Bronchial epithelial cell (primary cell): ENCODE data around the gene MXI1. TPM values are rescaled to one million over a fixed set of nuclear protein-coding genes. Genes with fewer than 3 reads are reported as not detected.

Experiments
- DNase-seq: peaks from one replicate; pipeline ENCODE4 v3.0.0-alpha.2; 2010; ENCODE audit warnings: low read depth
- FAIRE-seq: peaks from 2 replicates; lab custom pipeline; 2011; peaks lifted over from hg19 to GRCh38; lab: Jason Lieb, UNC
- H3K27me3 ChIP-seq: 2 replicates; pipeline ENCODE4 v1.5.1; 2011; ENCODE audit warnings: low read length; ENCODE audit not compliant: control insufficient read depth, insufficient read depth
- H3K36me3 ChIP-seq: 2 replicates; pipeline ENCODE4 v1.5.1; 2011; ENCODE audit warnings: low read length; ENCODE audit not compliant: control insufficient read depth, insufficient read depth
- H3K4me3 ChIP-seq: 2 replicates; pipeline ENCODE4 v1.5.1; 2011; ENCODE audit warnings: mild to moderate bottlenecking, low read depth, low read length, control low read depth
- total RNA-seq: library from RNA; depleted of rRNA; stranded (reverse); fragments of >200 nt; gene quantifications from 2 replicates; pipeline ENCODE4 v1.2.1, GENCODE V29; 2014
- TF ChIP-seq, protein P1 (sequence below): IDR thresholded peaks from 2 replicates; pipeline ENCODE4 v1.5.1; 2011; ENCODE audit warnings: mild to moderate bottlenecking, moderate library complexity, low read length, control low read depth, inconsistent platforms; ENCODE audit not compliant: insufficient read depth, severe bottlenecking

MXI1 gene
- total RNA-seq, 1 donor from 2014 or later = 48.7 TPM

DNA sequence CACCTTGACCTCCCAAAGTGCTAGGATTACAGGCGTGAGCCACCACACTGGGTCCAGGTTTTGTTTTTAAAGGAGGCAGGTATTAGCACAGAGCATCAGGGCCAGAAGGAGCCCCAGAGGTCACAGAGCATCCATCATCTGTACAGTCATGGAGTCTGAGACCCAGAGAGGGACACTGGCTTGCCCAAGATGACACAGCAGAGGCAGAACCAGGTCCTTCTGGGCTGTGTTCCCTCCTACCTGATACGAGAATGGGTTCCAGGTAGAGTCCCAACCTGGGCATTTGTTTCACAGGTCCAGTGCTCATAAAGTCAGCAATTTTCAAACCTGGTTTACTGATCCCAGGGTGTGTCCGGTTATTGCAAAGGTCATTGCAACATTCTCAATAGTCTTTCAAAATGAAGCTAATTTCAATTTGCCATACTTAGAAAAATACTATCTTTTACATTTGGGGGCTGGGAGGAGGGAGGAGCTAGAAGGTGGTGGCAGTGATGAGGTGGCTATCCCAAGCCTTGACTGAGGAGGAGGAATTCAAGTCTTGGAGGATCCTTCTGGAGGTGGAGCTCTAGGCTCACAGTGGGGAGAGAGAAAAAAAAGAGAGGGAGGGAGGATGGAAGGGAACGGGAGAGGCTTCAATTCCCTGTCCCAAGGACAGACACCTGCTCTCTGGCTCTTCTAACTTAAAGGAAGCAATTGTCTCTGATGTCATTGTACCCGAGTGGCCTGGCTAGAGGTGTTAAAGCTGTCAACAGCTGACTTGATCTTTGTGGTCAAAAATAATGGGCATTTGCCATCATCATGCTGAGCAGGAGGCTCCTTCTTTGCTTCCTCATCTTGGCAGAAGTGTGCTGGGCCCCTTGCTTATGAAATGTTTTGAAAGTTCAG is 8.1 kb downstream of the MXI1 start:
- no peak for FAIRE-seq
- Histone ChIP-seq H3K4me3 (no peak overlapping the region), H3K27me3 (no peaks in the 10 kb centered on the region), H3K36me3 (no peaks in the 10 kb centered on the region)
- TF ChIP-seq, protein P1, sequence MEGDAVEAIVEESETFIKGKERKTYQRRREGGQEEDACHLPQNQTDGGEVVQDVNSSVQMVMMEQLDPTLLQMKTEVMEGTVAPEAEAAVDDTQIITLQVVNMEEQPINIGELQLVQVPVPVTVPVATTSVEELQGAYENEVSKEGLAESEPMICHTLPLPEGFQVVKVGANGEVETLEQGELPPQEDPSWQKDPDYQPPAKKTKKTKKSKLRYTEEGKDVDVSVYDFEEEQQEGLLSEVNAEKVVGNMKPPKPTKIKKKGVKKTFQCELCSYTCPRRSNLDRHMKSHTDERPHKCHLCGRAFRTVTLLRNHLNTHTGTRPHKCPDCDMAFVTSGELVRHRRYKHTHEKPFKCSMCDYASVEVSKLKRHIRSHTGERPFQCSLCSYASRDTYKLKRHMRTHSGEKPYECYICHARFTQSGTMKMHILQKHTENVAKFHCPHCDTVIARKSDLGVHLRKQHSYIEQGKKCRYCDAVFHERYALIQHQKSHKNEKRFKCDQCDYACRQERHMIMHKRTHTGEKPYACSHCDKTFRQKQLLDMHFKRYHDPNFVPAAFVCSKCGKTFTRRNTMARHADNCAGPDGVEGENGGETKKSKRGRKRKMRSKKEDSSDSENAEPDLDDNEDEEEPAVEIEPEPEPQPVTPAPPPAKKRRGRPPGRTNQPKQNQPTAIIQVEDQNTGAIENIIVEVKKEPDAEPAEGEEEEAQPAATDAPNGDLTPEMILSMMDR = no peak
- no peak for DNase-seq

DNA sequence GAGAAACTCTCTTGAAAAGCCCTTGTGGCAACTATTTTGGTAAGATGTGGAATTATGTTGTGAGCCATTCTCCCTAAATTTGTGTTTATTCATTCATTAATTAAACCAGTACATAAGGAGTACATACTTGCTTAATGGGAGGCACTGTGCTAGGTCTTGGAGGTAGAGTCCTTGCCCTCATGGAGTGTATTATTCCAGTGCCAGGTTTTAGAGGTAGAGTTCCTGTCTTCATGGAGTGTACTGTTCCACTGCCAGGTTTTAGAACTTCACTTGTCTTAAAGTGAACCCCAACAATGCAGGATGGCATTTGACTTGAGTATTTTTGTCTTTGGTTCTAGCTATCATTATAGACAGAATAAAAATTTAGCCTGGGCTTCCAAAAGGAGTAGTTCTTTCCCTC is 8.8 kb downstream of the MXI1 start:
- TF ChIP-seq, protein P1 = no peak
- FAIRE-seq (no peak), DNase-seq (no peak)
- Histone ChIP-seq H3K27me3 (no peaks in the 10 kb centered on the region), H3K4me3 (no peak overlapping the region), H3K36me3 (no peaks in the 10 kb centered on the region)

DNA sequence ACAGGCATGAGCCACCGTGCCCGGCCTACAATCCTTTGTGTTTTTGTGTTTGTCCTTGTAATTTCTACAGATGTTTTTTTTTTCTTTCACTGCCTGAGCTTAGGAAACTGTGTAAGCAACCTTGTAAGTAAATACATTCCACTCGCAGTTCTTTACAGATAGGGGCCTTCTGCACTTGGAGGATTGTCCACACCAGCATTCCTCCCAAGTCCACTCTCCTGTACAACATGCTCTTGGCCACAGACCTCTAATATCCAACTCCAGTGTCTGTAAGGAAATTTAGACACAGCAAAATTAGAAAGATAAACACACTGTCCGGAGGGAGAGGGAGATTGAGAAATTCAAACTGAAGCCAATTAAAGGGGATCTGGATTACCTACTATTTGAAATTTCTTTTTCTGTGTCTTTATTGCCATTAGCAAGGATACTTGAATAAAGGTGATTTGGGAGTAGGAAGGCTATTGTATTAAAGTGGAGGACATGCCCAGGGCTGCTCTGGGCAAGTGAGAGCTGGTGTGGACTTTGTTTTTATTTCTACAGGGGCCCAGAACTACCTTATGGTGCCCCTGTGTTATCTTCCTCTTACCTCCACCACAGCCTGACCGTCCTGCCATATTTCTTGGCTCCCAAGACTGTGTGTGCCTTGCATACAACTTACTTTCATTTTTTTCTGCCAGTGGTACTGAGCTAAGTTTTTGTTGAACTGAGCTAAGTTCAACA is 9.7 kb downstream of the MXI1 start:
- Histone ChIP-seq H3K27me3 (no peaks in the 10 kb centered on the region), H3K4me3 (no peak overlapping the region), H3K36me3 (no peaks in the 10 kb centered on the region)
- DNase-seq = no peak
- FAIRE-seq = no peak
- TF ChIP-seq, protein P1 = no peak

- Histone ChIP-seq H3K36me3 (no peaks in the 10 kb centered on the region), H3K27me3 (no peaks in the 10 kb centered on the region), H3K4me3 (no peak overlapping the region)
- TF ChIP-seq, protein P1 = no peak
- DNase-seq = no peak
- no peak for FAIRE-seq
These were observed 10.2 kb downstream of the MXI1 start for GRCh38 chr10:110217662-110218008.

DNA sequence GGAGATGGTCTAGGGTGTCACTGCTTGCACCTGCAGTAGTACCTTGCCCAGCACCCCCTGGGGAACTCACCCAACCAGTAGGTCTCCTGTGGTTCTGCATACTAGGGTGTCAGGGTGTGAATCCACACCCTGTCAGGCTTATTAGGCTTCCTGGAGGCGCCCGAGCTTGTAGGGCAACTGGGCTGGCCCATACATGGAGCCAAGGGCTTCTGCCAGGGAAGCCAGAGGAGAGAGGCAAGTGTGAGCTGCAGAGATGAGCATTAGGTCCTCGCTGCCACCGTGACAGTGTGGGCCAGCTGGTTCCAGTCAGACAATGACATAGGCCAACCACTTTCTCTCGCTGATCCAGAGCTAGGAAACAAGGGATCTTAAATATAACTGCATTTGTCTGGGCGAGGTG is 11.2 kb downstream of the MXI1 start:
- DNase-seq (peak; percentile 18), FAIRE-seq (no peak)
- Histone ChIP-seq H3K36me3 (no peaks in the 10 kb centered on the region), H3K27me3 (no peaks in the 10 kb centered on the region), H3K4me3 (no peak overlapping the region)
- TF ChIP-seq, protein P1 = no peak
